ENCODE results near the gene SLC4A9.
A peak's percentile ranks its signal among the peaks of the same experiment; 100 is the strongest.

The SLC4A9 gene

DNA sequence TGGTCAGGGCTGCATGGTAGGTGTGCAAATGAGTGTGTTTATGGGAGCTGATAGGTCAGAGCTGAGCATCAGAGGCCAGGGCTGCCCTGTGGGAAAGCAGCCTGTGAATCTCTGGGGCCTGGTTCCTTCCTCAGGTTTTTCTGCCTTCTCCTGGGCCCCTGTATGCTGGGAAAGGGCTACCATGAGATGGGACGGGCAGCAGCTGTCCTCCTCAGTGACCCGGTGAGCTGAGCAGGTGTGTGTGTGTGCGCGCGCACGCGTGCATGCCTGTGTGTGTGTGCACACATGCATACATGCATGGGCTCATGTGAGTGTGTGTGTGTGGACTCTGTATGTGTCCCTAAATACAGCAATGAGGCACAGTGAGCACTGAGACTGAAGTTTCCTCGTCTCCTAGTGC lies 2.3 kb downstream of the SLC4A9 start:
- no peak for DNase-seq

DNA sequence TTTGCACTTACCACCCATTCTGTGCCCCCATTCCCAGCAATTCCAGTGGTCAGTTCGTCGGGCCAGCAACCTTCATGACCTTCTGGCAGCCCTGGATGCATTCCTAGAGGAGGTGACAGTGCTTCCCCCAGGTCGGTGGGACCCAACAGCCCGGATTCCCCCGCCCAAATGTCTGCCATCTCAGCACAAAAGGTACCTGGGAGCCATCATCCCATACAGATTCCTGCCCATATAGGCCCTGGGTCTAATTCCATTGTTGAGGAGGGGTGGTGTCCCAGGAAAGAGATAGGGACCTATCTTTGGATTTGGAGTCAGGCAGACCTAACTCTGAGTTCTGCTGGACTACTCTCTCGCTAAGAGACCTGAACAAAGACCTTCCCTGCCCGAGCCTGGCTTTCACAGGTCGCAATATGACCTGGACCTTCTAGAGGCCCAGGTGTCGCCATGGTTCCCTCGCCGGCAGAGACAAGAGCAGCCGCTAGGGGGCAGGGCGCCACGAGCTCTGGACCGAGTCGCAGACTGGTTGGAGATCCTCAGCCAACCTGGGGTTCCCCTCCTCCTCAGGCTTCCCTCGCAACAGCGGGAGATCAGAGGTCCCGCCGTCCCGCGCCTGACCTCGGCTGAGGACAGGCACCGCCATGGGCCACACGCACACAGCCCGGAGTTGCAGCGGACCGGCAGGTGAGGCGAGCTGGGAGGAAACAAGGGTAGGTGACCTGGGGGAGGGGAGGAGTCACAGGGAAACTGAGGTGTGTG lies 3.1 kb downstream of the SLC4A9 start:
- peak; percentile 9 for DNase-seq

GRCh38 chr5:140363631-140364471 lies 3.9 kb downstream of the SLC4A9 start:
- no peak for DNase-seq

GRCh38 chr5:140364472-140364765 lies 4.4 kb downstream of the SLC4A9 start:
- no peak for DNase-seq

GRCh38 chr5:140365282-140365681 lies 5.3 kb downstream of the SLC4A9 start:
- no peak for DNase-seq

GRCh38 chr5:140365941-140366340 lies 5.9 kb downstream of the SLC4A9 start:
- DNase-seq: no peak

DNA sequence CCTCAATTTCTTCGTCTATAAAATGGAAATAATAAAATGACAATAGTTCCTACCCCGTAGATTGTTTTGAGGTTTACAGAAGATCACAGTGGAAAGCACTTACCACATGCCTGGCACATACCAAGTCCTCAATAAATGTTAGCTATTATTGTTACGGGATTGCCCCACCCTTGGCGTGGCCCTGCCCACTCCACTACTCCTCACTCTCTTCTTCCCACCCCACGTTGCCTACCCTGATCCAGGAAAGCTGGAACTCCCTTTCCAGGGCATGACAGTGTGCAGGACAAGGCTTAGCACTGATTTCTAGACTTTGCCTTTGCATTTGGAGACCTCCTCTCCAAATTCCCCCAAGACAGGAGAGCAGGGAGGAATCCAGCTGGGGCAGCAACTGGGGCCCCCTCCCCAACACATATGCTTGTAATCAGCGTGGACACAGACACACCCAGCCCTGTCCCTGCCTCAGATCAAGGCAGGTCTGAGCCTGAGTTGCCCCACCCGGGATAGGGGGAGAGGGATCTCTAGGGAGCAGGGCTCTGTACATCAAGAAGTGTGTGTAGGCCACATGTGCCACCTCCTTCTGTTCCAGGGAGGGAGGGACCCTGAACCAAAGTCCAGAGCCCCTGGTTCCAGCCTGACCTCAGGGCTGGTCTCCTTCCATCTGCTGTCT lies 6.7 kb downstream of the SLC4A9 start:
- DNase-seq: no peak

DNA sequence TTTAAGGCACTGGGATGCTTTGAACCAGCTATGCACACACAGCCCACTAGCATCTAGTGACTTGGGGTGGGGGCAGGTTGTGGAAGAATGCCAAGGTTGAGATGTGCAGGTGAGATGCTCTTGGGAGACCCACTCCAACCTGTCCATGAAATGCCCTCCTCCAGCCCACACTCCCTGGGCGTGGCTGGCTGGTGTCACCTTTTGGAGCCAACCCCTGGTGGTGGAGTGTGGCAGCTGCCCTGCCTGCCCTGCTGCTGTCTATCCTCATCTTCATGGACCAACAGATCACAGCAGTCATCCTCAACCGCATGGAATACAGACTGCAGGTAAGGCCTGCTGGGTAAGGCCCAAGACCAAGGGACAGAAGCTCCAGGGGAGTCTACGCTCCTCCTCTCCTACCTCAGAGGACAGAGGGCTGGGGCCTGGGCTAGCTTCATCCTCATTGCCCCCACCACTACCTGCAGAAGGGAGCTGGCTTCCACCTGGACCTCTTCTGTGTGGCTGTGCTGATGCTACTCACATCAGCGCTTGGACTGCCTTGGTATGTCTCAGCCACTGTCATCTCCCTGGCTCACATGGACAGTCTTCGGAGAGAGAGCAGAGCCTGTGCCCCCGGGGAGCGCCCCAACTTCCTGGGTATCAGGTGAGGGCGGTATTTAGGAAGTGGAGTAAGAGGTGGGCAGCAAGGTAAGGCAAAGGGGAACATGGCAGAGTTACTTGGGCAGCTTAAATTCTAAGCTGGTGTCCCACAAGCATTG lies 7.4 kb downstream of the SLC4A9 start:
- no peak for DNase-seq

- no peak for DNase-seq
These were observed 11.6 kb downstream of the SLC4A9 start for GRCh38 chr5:140371356-140372151.

DNA sequence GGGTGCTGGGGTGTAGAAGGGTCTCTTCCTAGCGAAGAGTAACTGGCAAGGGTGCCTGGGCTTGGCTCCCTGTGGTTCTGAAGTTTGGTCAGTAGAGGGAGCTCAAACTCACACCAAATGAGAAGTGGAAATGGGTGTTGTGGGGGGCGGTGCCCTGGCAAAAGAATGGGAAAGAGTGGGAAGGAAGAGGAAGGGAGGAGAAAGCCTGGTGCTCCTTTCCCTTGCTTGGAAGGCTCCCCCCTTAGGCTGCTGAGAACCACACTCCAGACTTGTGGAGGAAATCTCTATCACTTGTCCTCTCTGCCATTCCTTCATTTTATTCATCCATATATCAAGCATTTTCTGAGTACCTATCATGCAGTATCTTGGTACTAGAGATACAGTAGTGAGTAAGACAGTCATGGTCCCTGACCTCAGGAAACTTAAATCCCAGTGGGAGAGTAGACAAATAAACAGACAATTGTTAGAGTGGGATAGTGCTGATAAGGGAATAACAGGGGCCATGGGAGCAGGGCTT lies 13.0 kb downstream of the SLC4A9 start:
- DNase-seq: peak; percentile 46

- DNase-seq: no peak
These were observed 21.4 kb downstream of the SLC4A9 start for GRCh38 chr5:140381351-140381750.

- no peak for DNase-seq
These were observed 22.0 kb downstream of the SLC4A9 start for GRCh38 chr5:140381972-140382371.

DNA sequence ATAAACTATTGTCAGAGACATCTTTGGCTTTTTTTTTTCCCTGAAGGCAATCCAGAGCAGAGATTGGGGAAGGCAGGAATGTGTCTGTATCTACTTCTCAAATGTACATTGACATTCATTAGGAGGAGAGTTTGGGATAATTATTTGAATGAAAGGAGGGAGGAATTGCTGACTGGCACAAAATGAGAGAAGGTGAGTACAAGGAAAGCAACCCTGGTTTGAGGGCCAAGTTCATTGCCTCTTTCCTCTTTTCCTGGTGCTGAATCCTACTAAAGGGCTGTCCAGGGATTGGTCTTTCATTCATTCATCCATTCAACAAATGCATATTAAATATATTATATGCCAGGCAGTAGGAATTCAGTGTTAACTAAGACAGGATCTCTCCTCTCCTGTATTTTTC lies 22.9 kb downstream of the SLC4A9 start:
- DNase-seq: no peak

GRCh38 chr5:140383300-140383699 lies 23.3 kb downstream of the SLC4A9 start:
- DNase-seq: no peak

GRCh38 chr5:140388052-140388451 lies 28.1 kb downstream of the SLC4A9 start:
- DNase-seq: no peak

DNA sequence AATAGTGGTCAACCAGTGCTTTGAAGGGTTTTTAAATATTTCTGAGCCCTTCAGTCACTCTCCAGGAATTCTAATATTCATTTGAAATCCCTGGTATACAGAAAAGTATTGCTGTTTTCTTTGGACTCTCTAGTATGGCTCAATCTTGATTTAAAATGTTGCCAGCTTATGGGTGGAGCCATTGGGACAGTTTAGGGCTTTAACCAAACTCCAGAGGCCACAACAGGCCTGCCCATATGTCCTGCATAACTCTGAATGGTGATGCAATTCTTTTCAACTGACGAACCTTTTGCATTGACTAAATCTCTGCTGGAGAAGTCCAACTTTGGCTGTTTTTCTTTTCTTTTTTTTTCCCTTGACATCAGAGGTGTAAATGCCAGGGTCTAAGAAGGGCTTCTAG lies 31.3 kb downstream of the SLC4A9 start:
- DNase-seq: no peak

DNA sequence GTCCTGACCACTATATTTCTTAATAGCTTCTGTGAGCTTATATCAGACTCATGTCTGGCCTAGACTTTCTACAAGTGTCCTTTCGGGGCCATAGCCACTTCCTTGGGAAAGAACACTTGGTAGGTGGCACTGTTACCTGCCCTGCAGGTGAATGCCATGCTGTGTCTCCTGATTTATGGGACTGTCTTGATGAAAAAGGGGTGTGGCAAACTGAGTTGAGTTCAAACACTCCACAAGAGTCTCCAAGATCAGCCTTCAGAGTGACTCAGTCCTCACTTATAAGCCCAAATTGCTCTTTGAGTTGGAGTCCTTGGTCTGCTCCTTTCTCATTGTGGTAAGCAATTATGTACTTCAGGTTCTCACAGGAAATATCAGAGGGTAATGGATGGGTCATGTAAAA lies 31.7 kb downstream of the SLC4A9 start:
- no peak for DNase-seq

GRCh38 chr5:140393738-140394137 lies 33.7 kb downstream of the SLC4A9 start:
- no peak for DNase-seq

DNA sequence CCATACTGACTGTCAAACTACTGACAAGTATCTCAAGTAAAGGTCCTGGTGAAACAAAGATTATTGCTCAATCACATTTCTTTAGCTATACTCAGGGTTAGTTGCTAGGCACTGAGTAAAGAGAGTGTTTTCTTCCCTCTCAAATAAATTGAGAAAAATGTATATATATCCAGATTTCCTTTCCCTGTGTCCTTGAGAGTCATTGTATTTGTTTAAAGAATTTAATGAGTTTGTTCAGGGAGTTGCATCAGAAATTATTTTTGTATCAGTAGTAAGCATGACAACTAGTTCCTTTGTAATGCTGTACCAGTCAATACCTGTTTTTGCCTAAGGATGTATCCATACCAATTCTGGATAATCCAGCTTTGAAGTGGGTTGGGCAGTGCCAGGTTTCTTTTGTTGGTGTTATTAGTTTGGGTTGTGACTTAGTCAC lies 38.4 kb downstream of the SLC4A9 start:
- DNase-seq: no peak

GRCh38 chr5:140399979-140400729 lies 40.2 kb downstream of the SLC4A9 start:
- DNase-seq: no peak

GRCh38 chr5:140400730-140401361 lies 40.9 kb downstream of the SLC4A9 start:
- DNase-seq: peak; percentile 96
